Karpas-422 (cell line): ENCODE data around the gene DKK3. TPM values are rescaled to one million over a fixed set of nuclear protein-coding genes. Genes with fewer than 3 reads are reported as not detected.

ENCODE experiments used
- DNase-seq: peaks from one replicate; pipeline ENCODE4 v3.0.0-alpha.2; 2015
- H2AFZ ChIP-seq: fragments of 200-600 bp; sonication (generic); 2 replicates; pipeline ENCODE4 v1.6.1; 2014; ENCODE audit warnings: antibody characterized with exemption, low read length, mixed read lengths
- H3K27ac ChIP-seq: fragments of 200-600 bp; sonication (generic); 2 replicates; pipeline ENCODE4 v1.5.1; 2014; ENCODE audit warnings: mild to moderate bottlenecking, low read length, moderate library complexity
- H3K27me3 ChIP-seq: fragments of 200-600 bp; sonication (generic); 2 replicates; pipeline ENCODE4 v1.6.1; 2014; ENCODE audit warnings: low read length, mixed read lengths
- H3K36me3 ChIP-seq: fragments of 200-600 bp; sonication (generic); 2 replicates; pipeline ENCODE4 v1.6.1; 2014; ENCODE audit warnings: low read length, mixed read lengths; ENCODE audit not compliant: insufficient read depth
- H3K4me1 ChIP-seq: fragments of 200-600 bp; sonication (generic); 2 replicates; pipeline ENCODE4 v1.6.1; 2014; ENCODE audit warnings: mild to moderate bottlenecking, low read length, mixed read lengths
- H3K4me2 ChIP-seq: fragments of 200-600 bp; sonication (generic); 2 replicates; pipeline ENCODE4 v1.6.1; 2014; ENCODE audit warnings: low read length, low read depth, mild to moderate bottlenecking; ENCODE audit not compliant: poor library complexity, severe bottlenecking
- H3K4me3 ChIP-seq: fragments of 200-600 bp; sonication (generic); 2 replicates; pipeline ENCODE4 v1.5.1; 2014; ENCODE audit warnings: mild to moderate bottlenecking, antibody characterized with exemption, low read length, mixed read lengths
- H3K79me2 ChIP-seq: fragments of 200-600 bp; sonication (generic); 2 replicates; pipeline ENCODE4 v1.6.1; 2014; ENCODE audit warnings: mild to moderate bottlenecking, low read length, mixed read lengths
- H3K9ac ChIP-seq: fragments of 200-600 bp; sonication (generic); 2 replicates; pipeline ENCODE4 v1.6.0; 2014; ENCODE audit warnings: low read length
- H3K9me2 ChIP-seq: fragments of 200-600 bp; sonication (generic), shearing (Covaris generic); replicated peaks from 2 replicates; pipeline ENCODE4 v1.6.0; 2014; ENCODE audit warnings: mild to moderate bottlenecking, low read length, moderate library complexity; ENCODE audit not compliant: insufficient read depth
- H3K9me3 ChIP-seq: fragments of 300-700, 200-600 bp; sonication (generic); 2 replicates; pipeline ENCODE4 v1.6.1; 2014; ENCODE audit warnings: low read length, mixed read lengths
- H4K20me1 ChIP-seq: fragments of 200-600 bp; sonication (generic); 2 replicates; pipeline ENCODE4 v1.6.1; 2014; ENCODE audit warnings: mild to moderate bottlenecking, antibody characterized with exemption, low read length, low read depth; ENCODE audit not compliant: insufficient read depth
- total RNA-seq: library from RNA; depleted of rRNA; stranded (reverse); fragments of >200 nt; shearing (Covaris generic); gene quantifications from 2 replicates; pipeline ENCODE4 v1.2.3, GENCODE V29; 2014; ENCODE audit warnings: low replicate concordance

DKK3 gene
- total RNA-seq, 1 experiment from 2014 or later: not detected

DNA sequence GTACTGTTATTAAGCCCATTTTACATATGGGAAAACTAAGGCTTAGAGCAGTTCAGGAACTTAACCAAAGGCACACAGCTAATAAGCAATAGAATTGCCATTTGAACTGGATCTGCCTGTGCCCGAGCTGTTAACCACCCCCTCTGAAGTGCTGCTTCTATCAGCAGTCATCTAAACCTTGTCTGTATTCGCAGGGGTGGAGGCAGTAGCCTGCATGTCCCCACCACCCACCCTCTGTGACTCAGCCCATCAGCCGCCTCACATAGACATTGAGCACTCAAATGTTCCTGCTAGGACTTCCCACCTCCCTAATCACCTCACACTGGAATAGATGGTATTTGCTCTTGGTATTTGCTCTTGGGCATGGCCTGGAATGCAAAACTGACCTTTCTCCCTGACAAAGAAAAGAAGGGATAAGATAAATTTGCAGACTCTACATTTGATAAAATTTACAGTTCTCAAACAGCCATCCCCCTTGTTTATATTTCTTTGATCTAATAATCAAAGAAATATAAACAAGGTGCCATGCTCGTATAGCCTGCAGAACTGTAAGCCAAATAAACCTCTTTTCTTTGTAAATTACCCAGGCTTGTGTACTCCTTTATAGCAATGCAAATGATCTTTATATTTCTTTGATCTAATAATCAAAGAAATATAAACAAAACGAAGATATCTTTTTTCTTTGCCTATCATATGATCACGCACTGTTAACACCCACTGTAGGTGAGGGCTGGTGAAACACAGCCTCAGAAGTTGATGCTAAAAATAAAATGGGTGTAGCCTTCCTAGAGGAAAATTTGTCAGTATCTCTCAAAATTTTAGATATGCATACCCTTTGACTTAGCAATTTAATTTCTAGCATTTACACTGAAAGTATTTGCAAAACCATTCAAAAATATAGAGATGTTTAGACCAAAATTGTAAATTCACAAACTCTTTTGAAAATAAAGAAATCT, 15.9 kb downstream of the DKK3 start:
- Histone ChIP-seq H3K79me2 (no peaks in the 10 kb centered on the region), H3K4me2 (no peak overlapping the region), H2AFZ (no peak overlapping the region), H3K9me2 (no peaks in the 10 kb centered on the region), H3K9ac (no peak overlapping the region), H3K36me3 (no peaks in the 10 kb centered on the region), H3K27me3 (no peaks in the 10 kb centered on the region), H3K4me3 (no peak overlapping the region), H3K9me3 (no peaks in the 10 kb centered on the region), H3K4me1 (no peaks in the 10 kb centered on the region), H4K20me1 (0 out of 2 replicates have a peak, but pooled peaks cover 3% of the 10 kb centered on the region), H3K27ac (no peak overlapping the region)
- DNase-seq: no peak

DNA sequence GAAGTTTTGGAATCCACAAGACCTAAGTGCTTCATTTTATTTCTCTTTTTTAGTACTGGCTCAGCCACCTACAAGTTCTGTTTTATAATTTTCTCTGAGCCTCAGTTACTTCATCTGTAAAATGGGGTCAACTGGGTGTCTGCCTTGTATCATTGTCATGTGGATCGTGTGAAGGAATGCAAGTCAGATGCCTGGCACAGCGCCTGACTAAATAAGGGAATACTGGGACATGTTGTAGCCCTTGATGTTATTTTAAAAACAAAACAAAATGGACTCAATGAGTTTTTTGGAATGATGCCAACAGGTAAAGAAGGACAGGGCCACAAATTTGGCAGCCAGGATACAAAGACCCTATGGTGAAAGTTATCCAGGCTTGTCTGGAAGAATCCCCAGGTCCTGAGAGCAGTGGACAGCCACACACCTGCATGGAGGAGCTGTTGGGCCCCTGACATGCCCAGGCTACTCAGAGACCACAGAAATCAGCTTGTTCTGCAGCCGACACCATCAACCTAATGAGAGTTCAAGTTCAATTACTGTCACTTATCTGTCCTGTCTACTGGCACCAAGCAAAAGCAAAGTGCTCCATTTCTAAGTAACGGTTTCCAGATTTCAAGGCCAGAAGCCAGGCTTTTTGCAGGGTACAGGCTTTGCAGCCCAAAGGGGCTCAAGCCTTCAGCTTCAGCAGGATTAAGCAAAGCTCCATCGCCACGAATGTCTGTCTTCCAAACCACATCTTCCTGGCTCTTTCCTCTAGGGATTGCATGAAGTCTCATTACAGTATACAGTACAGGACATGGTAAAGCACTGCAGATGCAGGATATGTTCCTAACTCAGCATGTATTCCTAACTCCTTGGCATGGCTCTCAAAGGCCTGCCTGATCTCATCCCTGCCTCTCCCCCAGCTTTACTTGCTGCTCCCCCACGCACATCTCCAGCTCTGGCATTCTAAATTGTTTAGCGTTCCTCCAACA, 18.4 kb downstream of the DKK3 start:
- Histone ChIP-seq H3K9me3 (no peaks in the 10 kb centered on the region), H3K27me3 (no peaks in the 10 kb centered on the region), H3K4me1 (peaks cover 8% of the 10 kb centered on the region), H3K79me2 (no peaks in the 10 kb centered on the region), H3K36me3 (no peaks in the 10 kb centered on the region), H2AFZ (no peak overlapping the region), H4K20me1 (no peaks in the 10 kb centered on the region), H3K4me3 (no peak overlapping the region), H3K4me2 (no peak overlapping the region), H3K27ac (no peak overlapping the region), H3K9me2 (no peaks in the 10 kb centered on the region), H3K9ac (no peak overlapping the region)
- no peak for DNase-seq

DNA sequence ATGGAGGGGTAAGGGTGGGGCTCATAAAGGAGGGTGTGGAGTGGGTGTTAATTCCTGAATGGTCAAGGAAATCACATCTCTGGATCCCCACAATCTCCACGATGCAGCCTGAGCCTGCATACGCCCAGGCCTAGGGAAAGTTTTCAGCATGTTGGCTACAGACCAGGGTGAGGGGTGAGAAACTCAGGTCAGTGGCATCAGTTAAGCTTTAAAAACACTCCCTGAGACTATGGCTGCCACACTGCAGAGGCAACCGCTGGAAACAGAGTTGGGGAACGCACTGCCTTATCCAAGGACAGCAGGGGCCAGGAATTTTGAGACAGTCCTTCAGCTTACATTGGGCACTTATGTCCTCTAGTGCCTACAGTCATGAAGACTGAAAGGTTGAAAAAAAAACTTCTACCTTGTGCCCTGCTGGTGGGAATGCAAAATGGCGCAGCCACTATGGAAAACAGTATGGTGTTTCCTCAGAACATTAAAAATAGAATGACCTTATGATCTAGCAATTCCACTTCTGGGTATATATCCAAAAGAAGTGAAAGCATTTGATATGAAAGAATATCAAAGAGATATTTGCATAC, 19.7 kb downstream of the DKK3 start:
- Histone ChIP-seq H3K4me2 (no peak overlapping the region), H3K36me3 (no peaks in the 10 kb centered on the region), H4K20me1 (no peaks in the 10 kb centered on the region), H3K9me3 (no peaks in the 10 kb centered on the region), H3K9ac (no peak overlapping the region), H3K79me2 (no peaks in the 10 kb centered on the region), H2AFZ (no peak overlapping the region), H3K27ac (no peak overlapping the region), H3K4me3 (no peak overlapping the region), H3K27me3 (no peaks in the 10 kb centered on the region), H3K4me1 (peaks cover 8% of the 10 kb centered on the region), H3K9me2 (no peaks in the 10 kb centered on the region)
- DNase-seq: no peak

DNA sequence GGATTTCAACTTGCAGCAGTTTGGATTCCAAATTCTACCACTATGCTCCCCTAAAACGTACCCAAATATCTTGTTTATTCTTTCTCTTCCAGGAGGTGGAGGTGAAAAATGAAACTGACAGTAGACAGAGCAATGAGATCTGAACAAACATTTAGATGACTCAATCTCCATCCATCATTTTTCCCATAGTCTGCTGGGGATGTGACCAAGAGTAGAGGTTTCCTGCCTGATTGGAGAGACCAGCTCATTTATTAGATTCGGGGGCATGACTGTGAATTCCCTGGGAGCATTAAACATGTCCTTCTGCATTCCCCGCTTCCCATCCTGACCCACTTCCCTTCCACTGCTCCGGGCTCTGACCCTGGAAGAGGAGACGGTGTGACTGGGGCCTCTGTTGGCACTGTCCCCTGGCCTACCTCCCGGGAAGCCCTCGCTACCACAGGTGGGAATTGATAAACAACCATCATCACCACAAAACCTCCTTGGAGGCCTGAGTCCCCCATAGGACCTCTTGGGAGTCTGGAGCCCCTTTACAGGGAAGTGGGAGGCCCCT, 20.3 kb downstream of the DKK3 start:
- H2AFZ ChIP-seq: no peak overlapping the region
- H3K79me2 ChIP-seq: no peaks in the 10 kb centered on the region
- H3K4me2 ChIP-seq: no peak overlapping the region
- H3K4me3 ChIP-seq: no peak overlapping the region
- peaks cover 8% of the 10 kb centered on the region for H3K4me1 ChIP-seq
- H3K27ac ChIP-seq: no peak overlapping the region
- H3K9me2 ChIP-seq: no peaks in the 10 kb centered on the region
- no peaks in the 10 kb centered on the region for H3K36me3 ChIP-seq
- no peak for DNase-seq
- no peaks in the 10 kb centered on the region for H4K20me1 ChIP-seq
- H3K9me3 ChIP-seq: no peaks in the 10 kb centered on the region
- no peaks in the 10 kb centered on the region for H3K27me3 ChIP-seq
- no peak overlapping the region for H3K9ac ChIP-seq

DNA sequence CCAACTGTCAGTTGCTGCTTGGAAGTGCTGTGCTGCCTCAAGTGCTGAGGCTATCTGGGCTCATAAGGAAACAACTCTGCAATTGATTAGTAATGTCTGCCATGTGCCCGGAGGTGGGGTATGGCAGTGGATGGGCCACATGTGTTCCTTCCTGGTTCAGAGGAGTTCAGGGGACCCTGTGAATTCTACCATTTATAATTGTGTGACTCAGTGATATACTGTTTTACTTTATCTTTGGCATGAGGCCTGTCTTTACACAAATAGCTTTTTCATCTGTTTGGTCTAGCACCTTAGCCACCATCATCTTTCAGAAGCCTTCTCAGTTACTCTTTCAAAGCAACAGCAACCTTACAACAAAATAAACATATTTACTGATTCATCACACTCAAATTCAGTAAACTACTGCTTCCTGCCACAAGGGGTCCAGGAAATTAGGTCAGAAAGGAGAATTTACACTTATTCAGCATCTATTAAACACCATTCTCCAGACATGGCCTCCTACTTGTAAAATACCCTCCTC, 20.9 kb downstream of the DKK3 start:
- H3K27ac ChIP-seq: no peak overlapping the region
- H3K9me3 ChIP-seq: no peaks in the 10 kb centered on the region
- peak; percentile 51 for DNase-seq
- H3K9ac ChIP-seq: no peak overlapping the region
- no peaks in the 10 kb centered on the region for H3K27me3 ChIP-seq
- no peaks in the 10 kb centered on the region for H4K20me1 ChIP-seq
- H3K4me3 ChIP-seq: no peak overlapping the region
- H3K36me3 ChIP-seq: no peaks in the 10 kb centered on the region
- no peaks in the 10 kb centered on the region for H3K79me2 ChIP-seq
- no peaks in the 10 kb centered on the region for H3K9me2 ChIP-seq
- H3K4me1 ChIP-seq: peaks cover 8% of the 10 kb centered on the region
- H3K4me2 ChIP-seq: no peak overlapping the region
- H2AFZ ChIP-seq: no peak overlapping the region

DNA sequence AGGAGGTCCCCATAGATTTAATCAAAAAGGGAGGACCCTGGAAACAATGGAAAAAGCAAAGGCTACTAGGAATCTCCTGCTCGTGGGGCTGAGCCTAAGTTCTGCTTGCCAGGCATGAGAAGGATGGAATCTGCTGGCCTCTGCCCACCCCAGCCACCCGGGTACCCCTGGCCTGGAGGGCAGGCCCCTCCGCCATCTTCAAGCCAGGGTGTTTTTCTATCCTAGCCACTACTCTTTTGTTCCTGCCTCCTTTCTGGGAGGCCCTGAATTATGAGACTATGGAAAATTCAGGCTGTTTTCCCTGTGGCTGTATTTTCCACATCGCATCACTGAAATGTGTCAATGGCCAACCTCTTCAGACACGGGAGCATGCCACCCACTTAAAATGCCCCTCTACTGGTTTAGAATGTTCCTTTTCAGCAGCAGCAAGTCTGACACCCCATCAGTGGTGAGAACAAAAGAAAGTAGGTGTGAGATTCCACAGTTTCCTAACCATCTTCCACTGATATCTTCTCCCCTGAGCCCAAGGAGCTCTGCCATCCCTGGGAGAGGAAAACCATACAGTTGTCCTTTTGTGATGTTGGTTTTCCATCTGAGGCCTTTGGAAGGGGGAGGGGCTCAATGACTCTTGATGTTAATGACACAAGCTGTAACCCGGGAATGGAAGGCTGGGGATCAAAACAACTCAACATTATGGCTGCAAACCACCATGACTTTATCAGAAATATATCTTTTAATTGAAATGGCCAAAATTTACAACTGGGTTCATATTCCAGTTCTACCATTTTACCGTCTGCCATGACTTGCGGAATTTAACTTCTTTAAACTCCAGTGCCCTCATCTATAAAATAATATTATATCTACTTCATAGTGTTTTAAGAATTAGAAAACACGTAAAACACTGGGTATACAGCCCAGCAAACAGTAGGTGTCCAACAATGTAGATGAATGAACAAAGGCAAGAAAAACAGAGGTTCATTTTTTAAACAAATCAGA, 22.2 kb downstream of the DKK3 start:
- Histone ChIP-seq H3K9me2 (no peaks in the 10 kb centered on the region), H3K79me2 (no peaks in the 10 kb centered on the region), H3K36me3 (no peaks in the 10 kb centered on the region), H3K27ac (no peak overlapping the region), H3K4me2 (no peak overlapping the region), H2AFZ (no peak overlapping the region), H3K4me1 (peaks cover 8% of the 10 kb centered on the region), H4K20me1 (no peaks in the 10 kb centered on the region), H3K27me3 (no peaks in the 10 kb centered on the region), H3K9ac (no peak overlapping the region), H3K4me3 (no peak overlapping the region), H3K9me3 (no peaks in the 10 kb centered on the region)
- DNase-seq: no peak
